ENCODE results near the gene MYNN.

The MYNN gene

DNA sequence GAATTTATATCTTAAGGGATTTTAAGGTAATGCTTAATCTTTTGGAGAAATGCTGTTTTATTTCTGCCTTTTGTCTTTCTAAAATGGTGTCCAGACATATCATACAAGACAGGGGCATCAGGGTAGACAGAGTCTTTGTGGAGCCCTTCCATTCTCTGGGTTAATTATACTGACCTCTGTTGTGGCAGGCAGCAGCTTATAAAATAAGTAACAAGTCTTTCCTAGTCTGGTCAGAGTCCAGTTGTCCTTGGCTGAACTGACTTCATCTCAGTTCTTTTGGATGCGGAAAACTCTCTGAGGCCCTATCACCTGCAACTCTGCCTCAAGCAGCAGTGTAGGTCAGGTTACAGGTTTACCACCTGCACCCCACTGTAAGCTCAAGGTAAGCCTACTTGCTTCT, 19.2 kb downstream of the MYNN start:
- TF ChIP-seq, protein P1, sequence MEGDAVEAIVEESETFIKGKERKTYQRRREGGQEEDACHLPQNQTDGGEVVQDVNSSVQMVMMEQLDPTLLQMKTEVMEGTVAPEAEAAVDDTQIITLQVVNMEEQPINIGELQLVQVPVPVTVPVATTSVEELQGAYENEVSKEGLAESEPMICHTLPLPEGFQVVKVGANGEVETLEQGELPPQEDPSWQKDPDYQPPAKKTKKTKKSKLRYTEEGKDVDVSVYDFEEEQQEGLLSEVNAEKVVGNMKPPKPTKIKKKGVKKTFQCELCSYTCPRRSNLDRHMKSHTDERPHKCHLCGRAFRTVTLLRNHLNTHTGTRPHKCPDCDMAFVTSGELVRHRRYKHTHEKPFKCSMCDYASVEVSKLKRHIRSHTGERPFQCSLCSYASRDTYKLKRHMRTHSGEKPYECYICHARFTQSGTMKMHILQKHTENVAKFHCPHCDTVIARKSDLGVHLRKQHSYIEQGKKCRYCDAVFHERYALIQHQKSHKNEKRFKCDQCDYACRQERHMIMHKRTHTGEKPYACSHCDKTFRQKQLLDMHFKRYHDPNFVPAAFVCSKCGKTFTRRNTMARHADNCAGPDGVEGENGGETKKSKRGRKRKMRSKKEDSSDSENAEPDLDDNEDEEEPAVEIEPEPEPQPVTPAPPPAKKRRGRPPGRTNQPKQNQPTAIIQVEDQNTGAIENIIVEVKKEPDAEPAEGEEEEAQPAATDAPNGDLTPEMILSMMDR (IDR thresholded peaks at IDR 0.05; ENCODE audit: control insufficient read depth, extremely low read depth, insufficient read depth) = no peak
- no peak for DNase-seq (ENCODE audit: low read depth)
- H3K4me3 ChIP-seq (ENCODE audit: low read depth, low read length) = no peak overlapping the region

DNA sequence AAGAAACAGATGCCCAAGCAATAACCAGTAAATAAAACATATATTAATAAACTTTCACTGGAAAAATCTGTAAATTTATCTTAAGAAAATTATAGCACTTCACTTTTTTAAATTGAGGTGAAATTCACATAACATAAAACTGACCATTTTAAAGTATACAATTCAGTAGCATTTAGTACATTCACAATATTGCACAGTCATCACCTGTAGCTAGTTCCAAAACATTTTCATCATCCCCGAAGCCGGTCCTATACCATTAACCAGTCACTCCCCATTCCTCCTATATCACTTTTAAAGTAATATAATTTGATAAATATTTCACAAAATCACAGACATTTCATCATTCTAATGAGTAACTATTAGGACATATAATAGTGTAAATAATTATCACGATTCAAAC, 31.5 kb downstream of the MYNN start:
- H3K4me3 ChIP-seq (ENCODE audit: low read depth, low read length) = no peak overlapping the region
- TF ChIP-seq, protein P1 (IDR thresholded peaks at IDR 0.05; ENCODE audit: control insufficient read depth, extremely low read depth, insufficient read depth) = no peak
- DNase-seq (ENCODE audit: low read depth) = no peak

DNA sequence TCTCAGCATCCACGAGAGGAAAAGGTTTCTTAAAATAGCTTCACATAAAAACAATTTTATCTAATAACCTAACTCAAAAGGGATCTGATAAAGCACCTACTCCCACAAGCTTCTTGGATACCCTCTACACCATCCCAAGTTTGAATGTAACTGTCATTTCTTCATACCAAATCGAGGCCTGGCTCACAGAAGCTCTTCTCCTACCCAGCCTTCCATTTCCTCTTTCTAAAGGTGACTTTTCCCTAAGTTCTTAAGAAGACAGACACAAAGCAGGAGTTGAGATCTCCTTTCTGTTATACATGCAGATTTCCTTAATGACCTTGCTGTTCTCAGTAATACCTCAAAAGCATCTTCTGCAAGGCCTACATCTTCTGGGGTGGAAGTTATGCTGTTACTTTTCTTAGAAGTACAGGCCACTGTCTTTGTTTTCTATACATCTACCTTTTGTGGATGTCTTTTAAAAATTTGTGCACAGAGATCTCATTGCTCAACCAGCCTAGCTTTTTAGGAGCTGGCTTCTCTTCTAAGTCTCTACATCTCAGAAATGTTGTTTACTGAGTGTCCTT, 36.1 kb downstream of the MYNN start:
- DNase-seq (ENCODE audit: low read depth) = no peak
- no peak overlapping the region for H3K4me3 ChIP-seq (ENCODE audit: low read depth, low read length)
- TF ChIP-seq, protein P1 (IDR thresholded peaks at IDR 0.05; ENCODE audit: control insufficient read depth, extremely low read depth, insufficient read depth) = no peak

DNA sequence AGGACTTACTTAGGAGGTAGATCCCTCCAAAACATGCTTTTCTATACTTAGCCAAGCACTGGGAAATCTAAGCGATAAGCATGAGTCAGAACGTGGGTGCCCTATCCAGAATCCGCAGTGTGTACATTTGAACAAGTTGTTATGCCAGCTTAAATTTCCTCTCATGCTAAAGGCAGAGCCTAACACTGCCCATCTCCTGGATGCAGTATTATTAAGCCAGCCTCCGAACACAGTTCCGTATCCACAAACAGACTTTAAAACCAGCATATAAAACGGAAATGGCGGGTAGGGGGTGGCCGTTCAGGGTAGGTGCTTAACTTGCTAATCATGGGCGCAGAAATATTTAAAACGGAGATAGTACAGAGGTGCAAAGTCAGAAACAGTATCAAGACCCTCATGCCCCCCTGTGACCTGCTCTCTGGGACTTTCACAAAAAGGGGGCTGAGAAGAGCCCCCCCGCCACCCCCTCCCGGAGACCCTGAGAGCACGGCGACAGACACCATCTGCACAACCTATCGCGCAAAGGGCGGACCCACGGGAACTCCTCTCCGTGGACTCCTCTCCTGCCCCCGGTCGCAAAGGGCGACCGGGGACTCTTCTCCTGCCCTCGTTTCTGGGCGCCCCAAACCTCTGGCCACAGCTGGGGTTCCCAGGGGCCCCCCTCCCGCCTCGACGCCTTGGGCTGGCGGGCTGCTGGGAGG, 38.6 kb downstream of the MYNN start:
- DNase-seq (ENCODE audit: low read depth) = no peak

DNA sequence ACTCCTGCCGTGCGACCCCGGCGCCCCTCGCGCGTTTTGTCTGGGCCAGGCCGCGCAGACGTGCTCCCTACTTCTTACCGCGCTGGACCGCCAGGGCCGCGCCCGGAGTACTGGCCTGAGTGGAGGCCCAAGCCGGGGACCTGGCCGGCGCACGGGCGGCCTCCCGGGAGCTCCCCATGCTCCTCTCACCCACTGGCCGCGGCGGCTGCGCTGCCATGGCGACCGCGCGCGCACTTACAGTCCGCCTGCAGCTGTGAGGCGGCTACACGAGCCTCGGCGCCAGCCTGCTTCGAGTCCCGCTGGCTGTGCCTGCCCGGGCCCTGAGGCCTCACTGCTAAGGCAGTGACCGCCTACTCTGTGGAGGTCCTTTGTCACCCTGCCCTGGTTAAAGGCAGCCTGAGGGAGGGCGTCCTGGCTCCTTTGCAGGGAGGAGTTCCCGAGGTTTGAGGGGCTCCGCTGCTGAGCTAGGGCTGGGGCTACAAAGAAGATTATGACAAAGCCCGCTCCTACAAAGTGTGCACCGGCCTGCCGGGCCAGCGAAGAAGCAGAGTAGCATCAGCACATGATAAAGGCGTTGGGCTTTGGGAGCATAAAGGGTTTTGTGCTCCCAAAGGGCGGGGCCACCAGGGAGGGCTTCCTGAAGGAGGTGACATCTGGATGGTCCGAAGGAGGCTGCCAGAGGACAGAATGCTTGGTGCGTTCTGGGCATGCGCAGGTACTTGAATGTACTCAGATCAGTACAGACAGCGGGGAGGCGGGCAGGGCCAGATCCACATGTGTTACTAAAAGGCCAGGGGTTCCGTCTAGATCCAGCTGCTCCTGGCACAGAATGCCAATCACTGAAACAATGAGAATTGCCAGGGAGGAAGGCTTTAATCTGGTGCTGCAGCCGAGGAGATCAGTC, 39.4 kb downstream of the MYNN start, which contains the start of the genes LRRC34 and LRRIQ4:
LRRC34 (minus strand) TSS at position 573 of the 904 bp plus-strand sequence; CDS start at position 217, 356 bp downstream.
LRRIQ4 (plus strand) TSS at position 539 of the 904 bp plus-strand sequence. CDS start 9,052 bp downstream, outside the sequence.
- TF ChIP-seq, protein P1 (IDR thresholded peaks at IDR 0.05; ENCODE audit: control insufficient read depth, extremely low read depth, insufficient read depth) = no peak
- DNase-seq (ENCODE audit: low read depth) = no peak
- no peak within 1 kb of the TSS for H3K4me3 ChIP-seq (ENCODE audit: low read depth, low read length)

More for the DNA sequence above, 38.6 kb downstream of the MYNN start:
- TF ChIP-seq, protein P1 (IDR thresholded peaks at IDR 0.05; ENCODE audit: control insufficient read depth, extremely low read depth, insufficient read depth) = no peak
- H3K4me3 ChIP-seq (ENCODE audit: low read depth, low read length) = no peak overlapping the region

DNA sequence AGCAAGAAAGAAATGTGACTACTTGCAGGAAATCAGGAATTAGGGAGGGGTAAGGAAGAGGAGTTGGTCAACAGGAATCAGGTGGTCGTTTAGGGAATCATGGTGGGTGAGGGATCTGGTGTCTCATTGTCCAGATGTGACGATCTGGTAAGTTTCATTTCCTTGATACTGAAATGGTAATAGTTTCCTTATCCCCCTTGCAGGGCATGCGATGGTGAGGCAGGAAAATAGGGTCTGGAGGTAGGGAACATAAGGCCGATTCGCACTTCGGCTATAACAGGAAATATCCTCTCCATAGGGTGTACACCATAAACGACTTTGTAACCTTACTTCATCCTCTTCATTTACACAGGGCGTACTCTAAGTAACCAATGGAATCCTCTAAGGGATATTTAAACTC, 40.1 kb downstream of the MYNN start:
- TF ChIP-seq, protein P1 (IDR thresholded peaks at IDR 0.05; ENCODE audit: control insufficient read depth, extremely low read depth, insufficient read depth) = no peak
- no peak overlapping the region for H3K4me3 ChIP-seq (ENCODE audit: low read depth, low read length)
- no peak for DNase-seq (ENCODE audit: low read depth)

All from LNCaP clone FGC (cell line).